GM18517 (cell line): ENCODE results near the gene TOP2A.
A peak's percentile ranks its signal among the peaks of the same experiment; 100 is the strongest.
"Not testable (repeated sequence)": the region's sequence is repeated elsewhere in the genome, so short reads cannot be mapped to it uniquely, and the experiment has no call there.

ENCODE experiments used
- ATAC-seq: cut with Tn5 transposase; IDR thresholded peaks from one replicate; pipeline ENCODE4 v1.9.1; 2021; ENCODE audit warnings: mild to moderate bottlenecking, moderate library complexity; ENCODE audit not compliant: unreplicated experiment

Gene TOP2A

DNA sequence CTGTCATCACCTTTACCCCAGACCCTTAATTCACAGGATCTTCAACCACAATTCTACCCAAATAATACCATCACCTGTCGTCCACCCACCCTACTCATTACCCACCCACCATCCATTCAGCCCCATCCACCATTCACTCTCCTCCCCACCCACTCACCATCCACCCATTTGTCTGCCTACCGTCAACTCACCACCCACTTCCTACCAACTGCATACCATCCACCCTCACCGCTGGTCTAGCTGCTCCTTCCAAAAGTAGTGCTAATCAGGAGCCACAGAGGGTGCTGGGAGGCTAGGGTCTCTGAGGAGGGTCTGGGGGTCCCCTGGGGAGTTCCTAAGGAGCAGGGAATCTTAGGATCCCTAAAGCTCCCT lies 13.5 kb upstream of the TOP2A start:
- ATAC-seq = no peak

DNA sequence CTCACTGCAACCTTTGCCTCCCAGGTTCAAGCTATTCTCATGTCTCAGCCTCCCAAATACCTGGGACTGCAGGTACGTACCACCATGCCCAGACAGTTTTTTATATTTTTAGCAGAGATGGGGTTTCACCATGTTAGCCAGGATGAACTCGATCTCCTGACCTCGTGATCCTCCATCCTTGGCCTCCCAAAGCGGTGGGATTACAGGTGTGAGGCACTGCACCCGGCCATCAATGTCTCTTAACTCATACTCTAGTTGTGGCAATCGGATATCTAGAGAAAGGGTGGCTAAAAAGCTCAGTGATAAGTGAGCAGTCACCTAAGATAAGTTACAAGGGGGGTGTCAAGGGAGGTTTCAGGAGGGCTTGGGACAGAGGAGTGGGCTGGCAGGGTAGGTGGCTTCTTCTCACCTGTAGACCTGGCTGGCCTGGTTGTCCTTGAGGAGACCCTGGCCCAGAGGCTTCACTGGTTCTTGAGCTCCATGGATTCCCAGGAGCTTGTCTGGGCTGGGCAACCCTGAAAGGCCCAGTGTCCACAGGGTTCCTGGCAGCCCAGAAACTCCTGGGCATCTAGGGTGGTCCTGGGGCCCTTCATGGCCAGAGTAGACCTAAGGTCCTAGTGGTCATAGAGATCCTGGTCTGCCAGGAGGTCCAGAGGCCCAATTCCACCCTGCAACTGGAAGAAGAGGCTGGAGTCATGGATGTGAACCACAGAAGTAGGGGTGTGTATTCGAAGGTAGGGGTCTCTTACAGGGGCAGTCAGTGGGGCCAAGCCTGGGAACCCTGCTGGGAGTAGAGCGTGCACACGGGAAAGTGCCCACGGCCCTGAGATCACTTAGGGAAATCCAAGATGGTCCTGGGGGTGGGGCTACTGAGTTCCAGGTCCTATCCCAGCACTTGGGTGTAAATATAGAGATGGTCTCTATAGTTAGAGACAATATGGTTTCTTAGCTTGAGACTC lies 12.9 kb upstream of the TOP2A start:
- no peak for ATAC-seq

- ATAC-seq = no peak
Observed at GRCh38 chr17:40427002-40427491, 9.4 kb upstream of the TOP2A start.

DNA sequence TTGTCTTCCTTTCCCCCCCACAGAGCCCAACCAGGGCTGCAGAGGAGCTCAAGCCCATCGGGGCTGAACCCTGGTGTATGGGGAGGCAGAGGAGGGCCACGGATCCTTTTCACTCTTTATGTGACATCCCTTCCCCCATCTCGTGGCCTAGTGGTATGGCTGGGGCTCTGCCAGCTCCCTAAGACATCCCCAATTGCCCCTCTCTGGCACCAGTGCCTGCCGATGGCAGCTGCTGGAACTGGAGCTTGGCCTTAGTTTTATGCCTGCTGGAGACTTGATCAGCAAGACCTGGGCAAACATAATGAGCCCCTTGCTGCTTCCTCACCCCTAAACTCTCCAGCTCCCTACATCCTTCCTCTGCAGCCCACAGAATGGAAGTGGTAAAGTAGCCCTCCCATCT lies 8.0 kb upstream of the TOP2A start:
- ATAC-seq = no peak

GRCh38 chr17:40422990-40423633 lies 5.4 kb upstream of the TOP2A start:
- ATAC-seq = no peak

DNA sequence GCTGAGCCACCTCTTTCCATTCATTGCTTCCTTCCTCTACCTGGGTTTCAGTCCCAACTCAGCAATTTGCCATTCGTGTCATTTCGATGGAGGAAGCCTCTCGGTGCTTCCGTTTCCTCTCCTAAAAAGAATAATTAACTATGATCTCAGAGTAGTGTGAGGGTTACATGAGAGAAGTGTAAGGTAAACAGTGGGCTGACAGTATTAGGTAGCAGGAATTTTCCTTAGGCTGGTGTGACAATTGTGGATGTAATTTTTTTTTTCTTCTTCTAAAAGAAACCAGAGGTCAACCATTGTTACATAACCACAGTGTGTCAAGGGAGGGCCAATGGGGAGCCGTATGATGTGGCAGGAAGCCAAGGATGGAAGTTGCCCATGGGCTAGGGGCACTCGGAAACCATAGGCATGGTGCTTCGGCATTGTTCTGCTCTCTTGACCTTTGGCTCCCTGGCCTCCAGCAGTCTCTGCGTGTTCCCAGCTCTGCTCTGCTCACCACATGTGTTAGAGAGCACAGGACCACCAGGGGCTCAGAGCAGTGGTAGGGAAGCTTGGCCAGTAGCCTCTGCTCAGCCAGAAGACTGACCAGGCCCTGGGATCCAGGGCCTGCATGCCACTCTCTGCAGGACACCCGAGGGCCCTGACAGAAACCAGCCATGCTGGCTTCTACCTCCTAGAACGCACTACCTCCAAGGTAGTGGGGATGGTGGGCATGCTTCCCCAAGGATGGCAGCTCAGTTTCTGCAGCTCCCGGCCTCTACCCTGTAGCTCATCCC lies 2.0 kb upstream of the TOP2A start:
- no peak for ATAC-seq

DNA sequence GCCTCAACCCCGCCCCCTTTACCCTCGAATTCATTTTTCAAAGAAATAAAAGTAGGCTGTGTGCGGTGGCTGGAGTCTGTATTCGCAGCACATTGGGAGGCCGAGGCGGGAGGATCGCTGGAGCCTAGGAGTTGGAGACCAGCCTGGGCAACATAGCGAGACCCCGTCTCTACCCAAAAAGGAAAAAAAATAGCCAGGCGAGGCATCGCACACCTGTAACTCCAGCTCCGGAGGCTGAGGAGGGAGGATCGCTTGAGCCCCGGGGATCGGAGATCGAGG lies 671 bp upstream of the TOP2A start:
- ATAC-seq = no peak

- ATAC-seq = peak; percentile 4
Observed at GRCh38 chr17:40417258-40417608, 463 bp downstream of the TOP2A start.

- no peak for ATAC-seq
Observed at GRCh38 chr17:40416671-40417070, 1.0 kb downstream of the TOP2A start.

- no peak for ATAC-seq
Observed at GRCh38 chr17:40415390-40415789, 2.3 kb downstream of the TOP2A start.

- not testable (repeated sequence) for ATAC-seq
Observed at GRCh38 chr17:40414312-40414711, 3.4 kb downstream of the TOP2A start.

DNA sequence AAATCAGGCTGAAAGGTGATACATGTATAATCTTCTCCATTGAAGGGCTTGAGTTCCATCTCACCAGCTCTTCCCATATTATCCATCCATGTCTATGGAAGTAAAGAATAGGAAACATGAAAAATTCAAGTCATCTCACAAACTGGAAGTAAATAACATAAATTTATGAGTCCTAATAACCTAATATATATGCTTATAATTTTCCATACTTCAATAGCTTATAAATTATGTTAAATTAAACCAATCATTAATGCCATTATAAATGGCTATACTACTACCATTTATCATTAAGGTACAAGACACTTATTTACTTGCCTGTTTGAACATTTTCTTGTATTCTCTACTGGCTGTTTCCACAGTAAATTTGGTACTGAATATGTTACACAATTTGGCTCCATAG lies 4.8 kb downstream of the TOP2A start:
- no peak for ATAC-seq

GRCh38 chr17:40411821-40412220 lies 5.9 kb downstream of the TOP2A start:
- ATAC-seq = no peak

- ATAC-seq = no peak
Observed at GRCh38 chr17:40410082-40410481, 7.6 kb downstream of the TOP2A start.

- not testable (repeated sequence) for ATAC-seq
Observed at GRCh38 chr17:40409540-40409939, 8.2 kb downstream of the TOP2A start.

DNA sequence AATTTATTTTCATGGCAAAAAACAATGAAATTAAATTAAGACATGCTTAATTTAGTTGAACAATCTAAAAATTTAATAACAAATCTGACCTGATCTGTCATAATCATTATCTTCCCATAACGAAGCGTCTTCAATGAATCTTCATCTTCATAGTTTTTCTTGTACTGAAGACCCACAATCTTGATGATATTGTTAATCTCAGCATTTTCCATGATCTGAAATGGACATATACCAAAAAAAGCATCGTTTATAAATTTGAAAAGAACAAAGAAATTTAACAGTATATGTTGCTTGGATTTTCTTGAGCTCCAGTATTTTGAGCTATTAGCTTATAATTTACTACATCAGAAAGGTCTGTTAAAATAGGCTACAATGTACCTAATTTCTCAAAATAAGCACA lies 10.2 kb downstream of the TOP2A start:
- no peak for ATAC-seq

DNA sequence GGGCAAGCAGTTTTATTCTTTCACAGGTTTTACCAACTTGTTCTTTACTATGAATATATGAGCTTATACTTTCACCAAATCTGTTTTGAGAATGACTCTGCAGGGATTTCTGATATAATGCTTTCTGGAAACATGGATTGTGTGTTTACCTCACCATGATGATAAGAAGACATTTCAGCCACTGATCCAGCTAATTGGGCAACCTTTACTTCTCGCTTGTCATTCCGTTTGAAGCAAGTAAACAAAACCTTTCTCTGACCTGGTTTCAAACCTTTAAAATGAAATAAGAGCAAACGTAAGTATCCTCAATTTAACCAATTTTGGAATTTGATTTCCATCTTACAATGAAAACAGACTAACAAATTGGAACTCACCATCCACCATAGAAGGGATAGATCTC lies 13.7 kb downstream of the TOP2A start:
- no peak for ATAC-seq

GRCh38 chr17:40402668-40403067 lies 15.0 kb downstream of the TOP2A start:
- ATAC-seq = no peak

GRCh38 chr17:40399185-40399584 lies 18.5 kb downstream of the TOP2A start:
- no peak for ATAC-seq

DNA sequence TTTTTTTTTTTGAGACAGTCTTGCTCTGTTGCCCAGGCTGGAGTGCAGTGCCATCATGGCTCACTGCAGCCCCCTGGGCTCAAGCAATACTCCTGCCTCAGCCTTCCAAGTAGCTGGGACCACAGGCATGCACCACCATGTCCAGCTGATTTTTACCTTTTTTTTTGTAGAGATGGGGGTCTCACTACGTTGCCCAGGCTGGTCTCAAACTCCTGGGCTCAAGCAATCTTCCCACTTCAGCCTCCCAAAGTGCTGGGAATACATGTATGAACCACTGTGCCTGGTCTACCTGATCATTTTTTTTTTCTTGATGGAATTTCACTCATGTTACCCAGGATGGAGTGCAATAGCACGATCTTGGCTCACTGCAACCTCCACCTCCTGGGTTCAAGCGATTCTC lies 31.1 kb downstream of the TOP2A start:
- not testable (repeated sequence) for ATAC-seq

DNA sequence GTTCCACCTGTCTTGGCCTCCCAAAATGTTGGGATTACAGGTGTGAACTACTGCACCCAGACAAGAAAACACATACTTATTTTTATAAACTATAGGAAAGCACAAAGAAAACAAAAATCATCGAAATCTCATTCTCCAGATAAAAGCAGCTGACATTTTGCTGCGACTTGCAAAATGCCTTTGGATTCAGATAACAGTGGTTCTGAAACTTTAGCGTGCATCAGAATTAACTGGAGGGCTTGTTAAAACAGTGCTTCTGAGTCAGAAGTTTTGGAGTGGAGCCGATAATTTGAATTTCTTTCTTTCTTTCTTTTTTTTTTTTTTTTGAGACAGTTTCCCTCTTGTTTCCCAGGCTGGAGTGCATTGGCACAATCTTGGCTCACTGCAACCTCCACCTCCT lies 35.4 kb downstream of the TOP2A start:
- ATAC-seq = no peak

DNA sequence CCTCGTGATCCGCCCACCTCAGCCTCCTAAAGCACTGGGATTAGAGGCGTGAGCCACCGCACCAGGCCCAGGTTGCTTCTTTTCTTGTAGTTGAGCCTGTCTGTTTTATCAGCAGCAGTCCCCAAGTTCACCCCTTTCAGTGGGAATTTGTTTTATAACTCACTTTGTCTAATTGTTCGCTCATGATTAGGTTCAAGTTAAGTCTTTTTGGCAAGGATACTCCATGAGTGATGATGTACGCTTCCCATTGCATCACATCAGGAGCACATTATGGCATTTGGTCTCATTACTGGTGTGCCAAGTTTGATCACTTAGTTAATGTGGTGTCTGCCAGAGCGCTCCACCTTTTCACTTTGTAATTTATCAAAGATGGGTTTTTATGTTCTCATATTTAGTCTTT lies 38.7 kb downstream of the TOP2A start:
- ATAC-seq = no peak
